Gastroesophageal sphincter (tissue), 3 donors: ENCODE data around the gene OPCML.

Experiments used
- POLR2A ChIP-seq, 2 donors: fragments of 450-650 bp; IDR thresholded peaks; one replicate each; pipeline ENCODE4 v1.6.1; 2017; ENCODE audit warnings: antibody characterized with exemption in 2 of 2, mild to moderate bottlenecking in 2 of 2, moderate library complexity in 1 of 2
- POLR2AphosphoS5 ChIP-seq: sonication (generic); formaldehyde crosslinking; IDR thresholded peaks from one replicate; pipeline ENCODE4 v1.6.1; 2017; ENCODE audit warnings: antibody characterized with exemption
- TF ChIP-seq, protein P1 (sequence below), 4 experiments: fragments of 200-600 bp in 2 of 4; fragments of 450-650 bp in 2 of 4; sonication (generic) in 1 of 4; IDR thresholded peaks; one replicate each; pipeline ENCODE4 v1.5.1; 2017 to 2019; ENCODE audit warnings: antibody characterized with exemption in 4 of 4, mild to moderate bottlenecking in 2 of 4, moderate library complexity in 2 of 4

- TF ChIP-seq, protein P1, sequence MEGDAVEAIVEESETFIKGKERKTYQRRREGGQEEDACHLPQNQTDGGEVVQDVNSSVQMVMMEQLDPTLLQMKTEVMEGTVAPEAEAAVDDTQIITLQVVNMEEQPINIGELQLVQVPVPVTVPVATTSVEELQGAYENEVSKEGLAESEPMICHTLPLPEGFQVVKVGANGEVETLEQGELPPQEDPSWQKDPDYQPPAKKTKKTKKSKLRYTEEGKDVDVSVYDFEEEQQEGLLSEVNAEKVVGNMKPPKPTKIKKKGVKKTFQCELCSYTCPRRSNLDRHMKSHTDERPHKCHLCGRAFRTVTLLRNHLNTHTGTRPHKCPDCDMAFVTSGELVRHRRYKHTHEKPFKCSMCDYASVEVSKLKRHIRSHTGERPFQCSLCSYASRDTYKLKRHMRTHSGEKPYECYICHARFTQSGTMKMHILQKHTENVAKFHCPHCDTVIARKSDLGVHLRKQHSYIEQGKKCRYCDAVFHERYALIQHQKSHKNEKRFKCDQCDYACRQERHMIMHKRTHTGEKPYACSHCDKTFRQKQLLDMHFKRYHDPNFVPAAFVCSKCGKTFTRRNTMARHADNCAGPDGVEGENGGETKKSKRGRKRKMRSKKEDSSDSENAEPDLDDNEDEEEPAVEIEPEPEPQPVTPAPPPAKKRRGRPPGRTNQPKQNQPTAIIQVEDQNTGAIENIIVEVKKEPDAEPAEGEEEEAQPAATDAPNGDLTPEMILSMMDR (IDR thresholded peaks at IDR 0.05), result no peak
- no peak for TF ChIP-seq POLR2A (IDR thresholded peaks at IDR 0.05)
- TF ChIP-seq POLR2AphosphoS5, result no peak
Observed at GRCh38 chr11:132803436-132803835, 728.9 kb downstream of the OPCML start.
